Trophoblast cell (in vitro differentiated cells and primary cell): ENCODE measurements around the gene TTC21B.
A peak's percentile ranks its signal among the peaks of the same experiment; 100 is the strongest.

ENCODE experiments used
- DNase-seq, 2 donors: peaks; one replicate each; pipeline ENCODE4 v3.0.0-alpha.2; 2016
- H2AFZ ChIP-seq: 2 replicates; pipeline ENCODE4 v1.6.1; 2013; ENCODE audit warnings: low read length, moderate library complexity, mild to moderate bottlenecking; ENCODE audit not compliant: insufficient read depth, poor library complexity
- H2AK5ac ChIP-seq: 2 replicates; pipeline ENCODE4 v1.6.1; 2013; ENCODE audit warnings: mild to moderate bottlenecking, low read length
- H2BK120ac ChIP-seq: 2 replicates; pipeline ENCODE4 v1.6.1; 2013; ENCODE audit warnings: low read length, mild to moderate bottlenecking, moderate library complexity; ENCODE audit not compliant: insufficient read depth, poor library complexity
- H2BK12ac ChIP-seq: 2 replicates; pipeline ENCODE4 v1.6.1; 2013; ENCODE audit warnings: mild to moderate bottlenecking, low read length, moderate library complexity
- H2BK5ac ChIP-seq: 2 replicates; pipeline ENCODE4 v1.6.1; 2013; ENCODE audit warnings: low read length, low read depth, moderate library complexity, mild to moderate bottlenecking; ENCODE audit not compliant: poor library complexity
- H3K14ac ChIP-seq: 2 replicates; pipeline ENCODE4 v1.6.1; 2013; ENCODE audit warnings: mild to moderate bottlenecking, low read length
- H3K18ac ChIP-seq: 2 replicates; pipeline ENCODE4 v1.6.1; 2013; ENCODE audit warnings: mild to moderate bottlenecking, low read length
- H3K23ac ChIP-seq: 2 replicates; pipeline ENCODE4 v1.6.1; 2013; ENCODE audit warnings: low read length
- H3K27ac ChIP-seq: 2 replicates; pipeline ENCODE4 v1.5.1; 2013; ENCODE audit warnings: low read depth, mild to moderate bottlenecking, inconsistent platforms, low read length, moderate library complexity
- H3K27me3 ChIP-seq: 2 replicates; pipeline ENCODE4 v1.6.1; 2013; ENCODE audit warnings: inconsistent platforms, mild to moderate bottlenecking, low read length, moderate library complexity; ENCODE audit not compliant: insufficient read depth
- H3K36me3 ChIP-seq, 2 experiments: 1 replicate in 1 of 2; 2 replicates in 1 of 2; pipeline ENCODE4 v1.6.1; 2013; ENCODE audit warnings: low read length in 2 of 2, mild to moderate bottlenecking in 2 of 2, moderate library complexity in 1 of 2; ENCODE audit not compliant: insufficient read depth in 2 of 2, control insufficient read depth in 1 of 2
- H3K4ac ChIP-seq: 2 replicates; pipeline ENCODE4 v1.6.1; 2013; ENCODE audit warnings: low read depth, mild to moderate bottlenecking, low read length, moderate library complexity
- H3K4me1 ChIP-seq, 2 experiments: 1 replicate in 1 of 2; 2 replicates in 1 of 2; pipeline ENCODE4 v1.6.1; 2013; ENCODE audit warnings: low read length in 2 of 2, mild to moderate bottlenecking in 2 of 2, moderate library complexity in 1 of 2; ENCODE audit not compliant: insufficient read depth in 2 of 2, control insufficient read depth in 1 of 2
- H3K4me2 ChIP-seq: 2 replicates; pipeline ENCODE4 v1.6.1; 2013; ENCODE audit warnings: inconsistent platforms, mild to moderate bottlenecking, low read length, moderate library complexity
- H3K4me3 ChIP-seq: 2 replicates; pipeline ENCODE4 v1.5.1; 2013; ENCODE audit warnings: mild to moderate bottlenecking, low read depth, low read length, inconsistent platforms
- H3K79me1 ChIP-seq: one replicate; pipeline ENCODE4 v1.6.1; 2013; ENCODE audit warnings: low read length
- H3K79me2 ChIP-seq: 2 replicates; pipeline ENCODE4 v1.6.1; 2013; ENCODE audit warnings: low read length, mild to moderate bottlenecking; ENCODE audit not compliant: control insufficient read depth, insufficient read depth, poor library complexity
- H3K9ac ChIP-seq: 2 replicates; pipeline ENCODE4 v1.6.1; 2013; ENCODE audit warnings: mild to moderate bottlenecking, low read length
- H3K9me3 ChIP-seq: 2 replicates; pipeline ENCODE4 v1.6.1; 2013; ENCODE audit warnings: low read depth, mild to moderate bottlenecking, control low read depth, inconsistent platforms, low read length; ENCODE audit not compliant: insufficient read depth
- H4K12ac ChIP-seq: 2 replicates; pipeline ENCODE4 v1.6.1; 2013; ENCODE audit warnings: low read depth, mild to moderate bottlenecking, low read length, moderate library complexity
- H4K8ac ChIP-seq: 2 replicates; pipeline ENCODE4 v1.6.1; 2013; ENCODE audit warnings: low read depth, mild to moderate bottlenecking, low read length, moderate library complexity
- H4K91ac ChIP-seq: one replicate; pipeline ENCODE4 v1.6.1; 2013; ENCODE audit warnings: low read depth, mild to moderate bottlenecking, low read length, moderate library complexity
- WGBS: extraction: QIAGEN DNeasy Blood & Tissue Kit; methylation state at CpG from one replicate; pipeline ENCODE4 v1.1.7; 2013; ENCODE audit warnings: missing lambda C conversion rate; ENCODE audit not compliant: insufficient read length, insufficient coverage; ENCODE audit errors: extremely low coverage; 5-methylcytosine and 5-hydroxymethylcytosine counted together

The TTC21B gene

GRCh38 chr2:165911981-165912380 lies 41.6 kb downstream of the TTC21B start:
- peaks cover 0 to 3% of the 10 kb centered on the region in 2 experiments for H3K36me3 ChIP-seq
- H3K9ac ChIP-seq: no peak overlapping the region
- H4K12ac ChIP-seq: no peak overlapping the region
- H3K4me1 ChIP-seq: no peaks in the 10 kb centered on the region
- no peaks in the 10 kb centered on the region for H3K79me1 ChIP-seq
- no peak overlapping the region for H3K23ac ChIP-seq
- H2BK5ac ChIP-seq: no peak overlapping the region
- H3K18ac ChIP-seq: no peak overlapping the region
- no peak overlapping the region for H2AK5ac ChIP-seq
- H3K9me3 ChIP-seq: no peaks in the 10 kb centered on the region
- H4K8ac ChIP-seq: no peak overlapping the region
- no peaks in the 10 kb centered on the region for H3K79me2 ChIP-seq
- DNase-seq: no peak
- no CpG with 5 or more reads among the region's 2 CpGs for WGBS
- H3K27ac ChIP-seq: no peak overlapping the region
- no peak overlapping the region for H3K4me3 ChIP-seq
- H3K4ac ChIP-seq: no peak overlapping the region
- no peak overlapping the region for H2BK12ac ChIP-seq
- H3K27me3 ChIP-seq: no peaks in the 10 kb centered on the region
- no peak overlapping the region for H2AFZ ChIP-seq
- no peak overlapping the region for H2BK120ac ChIP-seq
- no peak overlapping the region for H3K14ac ChIP-seq
- H4K91ac ChIP-seq: no peak overlapping the region
- H3K4me2 ChIP-seq: no peak overlapping the region

GRCh38 chr2:165911231-165911630 lies 42.3 kb downstream of the TTC21B start:
- H3K27ac ChIP-seq: no peak overlapping the region
- no peak overlapping the region for H3K4me3 ChIP-seq
- no peaks in the 10 kb centered on the region for H3K79me1 ChIP-seq
- H3K23ac ChIP-seq: no peak overlapping the region
- no peak overlapping the region for H4K8ac ChIP-seq
- DNase-seq: peak; percentile 9 to 80
- no peak overlapping the region for H3K18ac ChIP-seq
- no peak overlapping the region for H4K12ac ChIP-seq
- no peaks in the 10 kb centered on the region for H3K27me3 ChIP-seq
- no peak overlapping the region for H3K4me2 ChIP-seq
- H3K79me2 ChIP-seq: no peaks in the 10 kb centered on the region
- no peak overlapping the region for H2BK120ac ChIP-seq
- H2AK5ac ChIP-seq: no peak overlapping the region
- H2BK12ac ChIP-seq: no peak overlapping the region
- H4K91ac ChIP-seq: no peak overlapping the region
- H2BK5ac ChIP-seq: no peak overlapping the region
- H2AFZ ChIP-seq: no peak overlapping the region
- H3K9me3 ChIP-seq: no peaks in the 10 kb centered on the region
- H3K4ac ChIP-seq: no peak overlapping the region
- H3K14ac ChIP-seq: no peak overlapping the region
- no peaks in the 10 kb centered on the region for H3K4me1 ChIP-seq
- H3K36me3 ChIP-seq: peaks cover 0 to 3% of the 10 kb centered on the region in 2 experiments
- H3K9ac ChIP-seq: no peak overlapping the region

GRCh38 chr2:165909466-165909865 lies 44.1 kb downstream of the TTC21B start:
- no peaks in the 10 kb centered on the region for H3K4me1 ChIP-seq
- H3K27me3 ChIP-seq: no peaks in the 10 kb centered on the region
- H2AFZ ChIP-seq: no peak overlapping the region
- no peak overlapping the region for H2BK5ac ChIP-seq
- no peak overlapping the region for H3K9ac ChIP-seq
- H4K8ac ChIP-seq: no peak overlapping the region
- no peak overlapping the region for H3K4me3 ChIP-seq
- H3K27ac ChIP-seq: no peak overlapping the region
- H3K79me2 ChIP-seq: no peaks in the 10 kb centered on the region
- no peak overlapping the region for H2BK120ac ChIP-seq
- H3K9me3 ChIP-seq: no peaks in the 10 kb centered on the region
- no peak for DNase-seq
- no peak overlapping the region for H4K91ac ChIP-seq
- no peak overlapping the region for H4K12ac ChIP-seq
- no peak overlapping the region for H3K4me2 ChIP-seq
- no peak overlapping the region for H3K23ac ChIP-seq
- WGBS: no CpG with 5 or more reads among the region's 1 CpG
- H2AK5ac ChIP-seq: no peak overlapping the region
- no peak overlapping the region for H2BK12ac ChIP-seq
- H3K36me3 ChIP-seq: peaks cover 0 to 3% of the 10 kb centered on the region in 2 experiments
- no peak overlapping the region for H3K18ac ChIP-seq
- H3K14ac ChIP-seq: no peak overlapping the region
- no peak overlapping the region for H3K4ac ChIP-seq
- H3K79me1 ChIP-seq: no peaks in the 10 kb centered on the region

- H4K91ac ChIP-seq: no peak overlapping the region
- H2AFZ ChIP-seq: no peak overlapping the region
- H4K12ac ChIP-seq: no peak overlapping the region
- H2BK12ac ChIP-seq: no peak overlapping the region
- H3K27ac ChIP-seq: no peak overlapping the region
- no peak overlapping the region for H2BK120ac ChIP-seq
- no peak overlapping the region for H3K4me3 ChIP-seq
- H3K18ac ChIP-seq: no peak overlapping the region
- H3K4ac ChIP-seq: no peak overlapping the region
- H3K9ac ChIP-seq: no peak overlapping the region
- H3K4me2 ChIP-seq: no peak overlapping the region
- H3K14ac ChIP-seq: no peak overlapping the region
- H3K9me3 ChIP-seq: no peaks in the 10 kb centered on the region
- peaks cover 0 to 2% of the 10 kb centered on the region in 2 experiments for H3K36me3 ChIP-seq
- DNase-seq: no peak
- no peak overlapping the region for H2BK5ac ChIP-seq
- H2AK5ac ChIP-seq: no peak overlapping the region
- H4K8ac ChIP-seq: no peak overlapping the region
- no CpG with 5 or more reads among the region's 2 CpGs for WGBS
- no peak overlapping the region for H3K23ac ChIP-seq
- peaks cover 0 to 2% of the 10 kb centered on the region in 2 experiments for H3K4me1 ChIP-seq
- no peaks in the 10 kb centered on the region for H3K79me2 ChIP-seq
- no peaks in the 10 kb centered on the region for H3K79me1 ChIP-seq
- H3K27me3 ChIP-seq: no peaks in the 10 kb centered on the region
Observed at GRCh38 chr2:165905854-165906253, 47.7 kb downstream of the TTC21B start.
